Esophagus muscularis mucosa (tissue), 4 donors: ENCODE results near the gene PFDN1. TPM values are rescaled to one million over a fixed set of nuclear protein-coding genes. Genes with fewer than 3 reads are reported as not detected.
"Not testable (repeated sequence)": the region's sequence is repeated elsewhere in the genome, so short reads cannot be mapped to it uniquely, and the experiment has no call there.

ENCODE experiments used
- DNase-seq: peaks from one replicate; pipeline ENCODE4 v3.0.0-alpha.2; 2017; ENCODE audit errors: extremely low spot score
- H3K27ac ChIP-seq, 4 donors: fragments of 200-600 bp; sonication (generic); replicated peaks in 1 of 4; 1 replicate in 3 of 4; 2 replicates in 1 of 4; pipeline ENCODE4 v1.5.1; 2016 to 2019; ENCODE audit warnings: mild to moderate bottlenecking in 1 of 4
- H3K27me3 ChIP-seq, 4 donors: fragments of 200-600 bp; sonication (generic); one replicate each; pipeline versions ENCODE4 v1.5.1 to v1.6.0; 2016 to 2019
- H3K36me3 ChIP-seq, 4 donors: fragments of 200-600 bp; sonication (generic); one replicate each; pipeline ENCODE4 v1.5.1; 2016 to 2019
- H3K4me1 ChIP-seq, 4 donors: fragments of 200-600 bp; sonication (generic); one replicate each; pipeline ENCODE4 v1.5.1; 2016 to 2019
- H3K4me3 ChIP-seq, 4 donors: fragments of 200-600 bp; sonication (generic); 1 replicate in 2 of 4; 2 replicates in 2 of 4; pipeline ENCODE4 v1.5.1; 2016 to 2019; ENCODE audit warnings: mild to moderate bottlenecking in 4 of 4, moderate library complexity in 1 of 4
- H3K9me3 ChIP-seq, 4 donors: fragments of 200-600 bp; sonication (generic); 1 replicate in 3 of 4; 2 replicates in 1 of 4; pipeline ENCODE4 v1.5.1; 2016 to 2019
- EP300 ChIP-seq: sonication (generic); formaldehyde crosslinking; IDR thresholded peaks from one replicate; pipeline ENCODE4 v1.6.1; 2017; ENCODE audit warnings: antibody characterized with exemption
- POLR2A ChIP-seq: fragments of 450-650 bp; IDR thresholded peaks from one replicate; pipeline ENCODE4 v1.6.1; 2017; ENCODE audit warnings: antibody characterized with exemption, moderate library complexity, mild to moderate bottlenecking, low read depth
- POLR2AphosphoS5 ChIP-seq, 2 donors: sonication (generic); formaldehyde crosslinking; IDR thresholded peaks; one replicate each; pipeline ENCODE4 v1.6.1; 2017; ENCODE audit warnings: antibody characterized with exemption in 2 of 2
- WGBS: methylation state at CpG from one replicate; pipeline ENCODE4 v1.1.5; 2018; 5-methylcytosine and 5-hydroxymethylcytosine counted together
- intact Hi-C: fragments of 100-400 bp; cut with DNase I; formaldehyde crosslinking; loops from one replicate; pipeline ENCODE4 v1.15.1; 2023
- total RNA-seq, 4 donors: library from RNA; depleted of rRNA; stranded (reverse); fragments of >200 nt; gene quantifications; one replicate each; pipeline versions ENCODE4 v1.1.0 to v1.2.1, GENCODE V29; 2016
- TF ChIP-seq, protein P1 (sequence below), 3 experiments: fragments of 200-600 bp in 2 of 3; fragments of 450-650 bp in 1 of 3; sonication (generic) in 2 of 3; IDR thresholded peaks; one replicate each; pipeline ENCODE4 v1.5.1; 2017 to 2019; ENCODE audit warnings: antibody characterized with exemption in 3 of 3, mild to moderate bottlenecking in 2 of 3, moderate library complexity in 1 of 3

PFDN1 gene
- total RNA-seq, 4 donors from 2014 or later = 84.8 to 126 (median 101) TPM

DNA sequence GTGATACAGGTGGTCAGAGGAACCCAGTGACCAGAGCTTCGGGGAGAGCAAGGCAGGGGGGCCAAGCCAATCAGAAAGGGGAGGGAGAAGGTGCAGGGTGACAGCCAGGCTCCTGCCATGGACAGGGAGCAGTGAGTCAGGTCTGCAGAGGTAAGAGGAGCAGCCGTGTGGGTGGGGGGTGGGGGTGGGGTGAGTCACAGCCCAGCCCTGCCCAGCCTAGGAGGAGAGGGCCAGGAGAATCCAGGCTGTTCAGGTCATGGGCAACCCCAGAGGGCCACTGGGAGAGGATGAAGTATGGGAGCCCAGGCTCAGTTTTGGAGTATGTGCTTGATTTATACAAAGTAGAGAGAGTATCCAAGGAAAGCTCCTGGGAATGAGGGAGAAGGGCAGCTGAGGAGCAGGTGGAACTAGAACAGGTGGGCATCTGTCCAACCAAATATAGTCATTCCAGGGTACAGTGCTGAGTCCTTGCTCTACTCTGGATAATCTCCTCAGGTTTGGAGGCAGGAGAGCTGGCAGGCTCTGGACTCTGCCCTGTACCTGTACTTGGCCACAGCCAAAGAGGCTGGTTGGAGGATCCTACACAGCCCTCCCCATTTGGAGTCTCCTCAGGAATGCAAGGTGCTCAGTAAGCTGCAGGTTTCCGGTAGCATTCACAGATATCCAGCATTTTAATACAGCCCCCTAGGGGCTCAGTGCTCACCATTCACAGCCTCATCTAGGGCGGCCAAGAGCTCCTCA, 42.0 kb upstream of the PFDN1 start:
- H3K9me3 ChIP-seq = no peaks in the 10 kb centered on the region
- peaks cover 55 to 77% (median 73%) of the 10 kb centered on the region in 4 donors for H3K4me1 ChIP-seq
- peak overlapping the region; percentile 65 to 87 (median 77) for H3K4me3 ChIP-seq
- intact Hi-C loops = loop anchor here (5.0 kb wide), 1 partner anchor 43 kb away; the partner anchor contains the start of gene PFDN1
- WGBS = 73% methylated on average over 4 of the region's 4 CpGs
- H3K36me3 ChIP-seq = peaks cover 0 to 35% (median 11%) of the 10 kb centered on the region in 4 donors
- peak overlapping the region; percentile 76 to 88 (median 86) for H3K27ac ChIP-seq
- TF ChIP-seq POLR2A = no peak
- TF ChIP-seq, protein P1, sequence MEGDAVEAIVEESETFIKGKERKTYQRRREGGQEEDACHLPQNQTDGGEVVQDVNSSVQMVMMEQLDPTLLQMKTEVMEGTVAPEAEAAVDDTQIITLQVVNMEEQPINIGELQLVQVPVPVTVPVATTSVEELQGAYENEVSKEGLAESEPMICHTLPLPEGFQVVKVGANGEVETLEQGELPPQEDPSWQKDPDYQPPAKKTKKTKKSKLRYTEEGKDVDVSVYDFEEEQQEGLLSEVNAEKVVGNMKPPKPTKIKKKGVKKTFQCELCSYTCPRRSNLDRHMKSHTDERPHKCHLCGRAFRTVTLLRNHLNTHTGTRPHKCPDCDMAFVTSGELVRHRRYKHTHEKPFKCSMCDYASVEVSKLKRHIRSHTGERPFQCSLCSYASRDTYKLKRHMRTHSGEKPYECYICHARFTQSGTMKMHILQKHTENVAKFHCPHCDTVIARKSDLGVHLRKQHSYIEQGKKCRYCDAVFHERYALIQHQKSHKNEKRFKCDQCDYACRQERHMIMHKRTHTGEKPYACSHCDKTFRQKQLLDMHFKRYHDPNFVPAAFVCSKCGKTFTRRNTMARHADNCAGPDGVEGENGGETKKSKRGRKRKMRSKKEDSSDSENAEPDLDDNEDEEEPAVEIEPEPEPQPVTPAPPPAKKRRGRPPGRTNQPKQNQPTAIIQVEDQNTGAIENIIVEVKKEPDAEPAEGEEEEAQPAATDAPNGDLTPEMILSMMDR (IDR thresholded peaks at IDR 0.05) = no peak
- no peak for TF ChIP-seq EP300
- no peak for TF ChIP-seq POLR2AphosphoS5 (IDR thresholded peaks at IDR 0.05)
- no peaks in the 10 kb centered on the region for H3K27me3 ChIP-seq
- no peak for DNase-seq

DNA sequence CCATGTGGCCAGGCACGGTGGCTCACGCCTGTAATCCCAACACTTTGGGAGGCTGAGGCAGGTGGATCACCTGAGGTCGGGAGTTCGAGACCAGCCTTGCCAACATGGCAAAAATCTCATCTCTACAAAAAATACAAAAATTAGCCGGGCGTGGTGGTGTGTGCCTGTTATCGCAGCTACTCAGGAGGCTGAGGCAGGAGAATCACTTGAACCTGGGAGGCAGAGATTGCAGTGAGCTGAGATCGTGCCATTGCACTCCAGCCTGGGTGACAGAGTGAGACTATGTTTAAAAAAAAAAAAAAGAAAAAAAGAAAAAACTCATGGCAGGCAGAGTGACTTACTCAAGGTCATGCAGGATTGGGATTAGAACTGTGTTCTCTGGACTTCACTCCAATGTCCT, 40.9 kb upstream of the PFDN1 start:
- DNase-seq, intact Hi-C loops, H3K27me3 ChIP-seq, H3K9me3 ChIP-seq, H3K4me3 ChIP-seq: not testable (repeated sequence)
- WGBS = 93% methylated on average over 8 of the region's 8 CpGs
- Histone ChIP-seq H3K27ac (peak overlapping the region in 3 of 4 donors; percentile 28 to 87 (median 55)), H3K4me1 (peaks cover 55 to 87% (median 80%) of the 10 kb centered on the region in 4 donors), H3K36me3 (peaks cover 0 to 44% (median 14%) of the 10 kb centered on the region in 4 donors)

DNA sequence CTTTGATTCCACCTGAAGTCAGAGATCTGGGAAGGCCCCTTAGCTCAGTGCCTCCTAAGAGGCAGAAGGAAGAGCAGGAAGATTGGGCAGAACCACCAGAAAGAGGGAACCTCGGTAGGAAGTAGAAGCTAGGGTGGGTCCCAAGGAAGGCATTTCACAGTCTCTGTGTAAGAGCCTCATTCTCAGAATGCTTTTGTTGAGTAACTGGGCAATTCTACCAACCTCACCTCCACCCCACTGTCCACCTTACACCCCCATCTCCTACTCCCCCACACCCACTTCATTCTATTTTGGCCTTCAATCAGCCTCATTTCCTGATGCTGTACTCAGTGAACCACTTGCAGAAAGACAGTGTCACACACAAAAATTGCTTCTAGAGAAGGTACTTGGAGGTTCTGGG, 40.0 kb upstream of the PFDN1 start:
- Histone ChIP-seq H3K27me3 (no peaks in the 10 kb centered on the region), H3K36me3 (peaks cover 0 to 44% (median 14%) of the 10 kb centered on the region in 4 donors), H3K9me3 (no peaks in the 10 kb centered on the region), H3K27ac (peak overlapping the region; percentile 35 to 55 (median 44)), H3K4me3 (peak overlapping the region in 2 of 4 donors; percentile 4 to 10), H3K4me1 (peaks cover 64 to 91% (median 82%) of the 10 kb centered on the region in 4 donors)
- TF ChIP-seq, protein P1 (IDR thresholded peaks at IDR 0.05) = no peak
- TF ChIP-seq EP300 (no peak), POLR2AphosphoS5 (IDR thresholded peaks at IDR 0.05) (no peak), POLR2A (no peak)
- no peak for DNase-seq
- intact Hi-C loops = no loop called here
- 62% methylated on average over 1 of the region's 1 CpG for WGBS

DNA sequence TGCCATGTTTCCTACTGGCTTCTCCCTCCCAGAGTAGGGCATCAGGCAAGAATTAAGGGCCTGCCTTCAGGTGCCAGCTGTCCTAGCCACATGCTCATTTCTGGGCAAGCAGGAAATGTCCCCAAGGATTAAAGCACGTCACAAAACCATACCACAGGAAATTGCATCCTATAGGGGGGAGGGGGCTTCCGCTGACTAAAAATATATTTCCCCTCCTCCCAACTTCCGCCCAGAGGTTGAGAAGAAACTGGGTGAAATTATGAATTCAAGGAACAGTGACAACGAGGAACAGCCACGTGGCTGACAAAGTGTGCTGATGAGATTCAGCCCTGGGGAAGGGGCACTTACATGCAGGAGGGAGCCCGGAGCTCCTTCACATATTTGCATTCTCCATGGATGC, 39.4 kb upstream of the PFDN1 start:
- Histone ChIP-seq H3K27me3 (no peaks in the 10 kb centered on the region), H3K4me1 (peaks cover 67 to 89% (median 82%) of the 10 kb centered on the region in 4 donors), H3K27ac (peak overlapping the region; percentile 35 to 55 (median 44)), H3K9me3 (no peaks in the 10 kb centered on the region), H3K36me3 (peaks cover 0 to 46% (median 14%) of the 10 kb centered on the region in 4 donors), H3K4me3 (no peak overlapping the region)
- intact Hi-C loops = no loop called here
- DNase-seq = no peak
- WGBS = 51% methylated on average over 6 of the region's 6 CpGs
- TF ChIP-seq POLR2A (no peak), EP300 (peak; percentile 57), POLR2AphosphoS5 (IDR thresholded peaks at IDR 0.05) (peak; percentile 22 to 47)
- TF ChIP-seq, protein P1 (IDR thresholded peaks at IDR 0.05) = no peak

DNA sequence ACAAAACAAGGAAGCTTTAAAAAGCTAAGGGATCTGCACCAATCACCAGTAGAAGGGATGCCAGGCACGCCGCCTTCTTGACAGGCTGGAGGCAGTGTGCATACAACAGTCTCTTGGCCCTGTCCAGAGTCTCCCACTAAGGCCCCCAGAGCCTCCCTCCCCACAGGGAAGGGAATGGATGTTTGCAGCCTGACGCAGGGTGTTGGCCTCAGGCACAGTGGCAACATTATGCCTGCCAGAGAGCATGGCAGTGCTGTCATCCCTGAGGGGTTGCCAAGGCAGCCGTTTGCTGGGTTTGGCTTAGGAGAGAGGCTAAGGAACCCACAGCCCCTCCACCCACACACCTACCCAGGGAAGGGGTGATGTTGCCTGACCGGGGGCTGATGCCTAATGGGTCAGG, 38.7 kb upstream of the PFDN1 start:
- peak in 1 of 2 donors; percentile 37 for TF ChIP-seq POLR2AphosphoS5 (IDR thresholded peaks at IDR 0.05)
- TF ChIP-seq, protein P1 (IDR thresholded peaks at IDR 0.05) = no peak
- no peak for TF ChIP-seq POLR2A
- no peak for TF ChIP-seq EP300
- Histone ChIP-seq H3K27ac (peak overlapping the region in 3 of 4 donors; percentile 42 to 55 (median 47)), H3K27me3 (no peaks in the 10 kb centered on the region), H3K9me3 (no peaks in the 10 kb centered on the region), H3K36me3 (peaks cover 0 to 51% (median 14%) of the 10 kb centered on the region in 4 donors), H3K4me3 (no peak overlapping the region), H3K4me1 (peaks cover 67 to 89% (median 83%) of the 10 kb centered on the region in 4 donors)
- 48% methylated on average over 3 of the region's 5 CpGs for WGBS
- no peak for DNase-seq
- intact Hi-C loops = no loop called here
